HG03280 (cell line): Measurements from ENCODE around the gene TPD52L1.

Experiments used
- ATAC-seq: cut with Tn5 transposase; IDR thresholded peaks from one replicate; pipeline ENCODE4 v1.9.1; 2021; ENCODE audit warnings: mild to moderate bottlenecking, moderate library complexity; ENCODE audit not compliant: unreplicated experiment

Gene TPD52L1

DNA sequence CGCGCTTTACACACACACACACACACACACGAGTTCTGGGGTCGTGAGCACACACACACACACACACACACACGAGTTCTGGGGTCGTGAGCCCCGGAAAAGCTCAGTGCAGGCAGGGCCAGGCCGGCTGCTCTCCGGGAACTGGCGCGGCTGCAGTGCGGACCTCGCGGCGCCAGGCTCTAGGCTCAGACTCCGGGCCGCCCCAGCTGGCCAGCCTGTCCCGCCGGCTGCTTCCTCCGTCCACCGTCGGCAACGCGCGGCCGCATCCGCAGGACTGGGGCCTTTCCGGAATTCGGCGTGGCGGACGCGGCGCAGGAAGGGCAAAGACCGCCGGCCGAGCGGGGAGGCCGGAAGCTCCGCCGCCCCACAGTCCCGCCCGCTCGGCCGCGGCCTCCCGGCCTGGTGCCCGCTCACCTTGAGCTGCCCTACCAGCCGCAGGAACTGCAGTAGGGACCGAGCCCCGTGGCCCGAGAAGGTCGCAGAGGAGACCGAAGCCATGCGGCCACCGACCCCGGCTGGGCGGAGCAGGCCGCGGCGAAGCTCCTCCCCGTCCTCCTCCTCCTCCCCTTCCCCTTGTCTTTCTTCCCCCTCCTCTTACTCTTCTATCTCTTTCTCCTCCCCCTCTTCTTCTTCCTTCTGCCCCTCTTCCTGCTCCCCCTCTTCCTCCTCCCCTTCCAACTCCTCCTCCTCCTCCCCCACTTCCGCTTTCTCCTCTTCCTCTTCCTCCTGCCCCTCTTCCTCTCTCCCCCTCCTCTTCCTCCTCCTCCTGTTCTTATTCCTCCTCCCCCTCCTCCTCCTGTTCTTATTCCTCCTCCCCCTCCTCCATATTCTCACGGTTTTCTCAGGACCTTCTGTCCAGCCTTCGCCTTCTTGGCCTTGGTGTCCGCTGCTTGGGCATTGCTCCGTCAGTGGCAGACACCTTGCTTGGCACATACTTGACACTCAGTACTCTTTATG is 148.1 kb downstream of the TPD52L1 start, which contains the start of gene HDDC2:
Gene HDDC2 (minus strand): TSS at position 533 of the 957 bp plus-strand sequence. CDS start 35 bp downstream, at position 498.
- ATAC-seq = peak; percentile 79

DNA sequence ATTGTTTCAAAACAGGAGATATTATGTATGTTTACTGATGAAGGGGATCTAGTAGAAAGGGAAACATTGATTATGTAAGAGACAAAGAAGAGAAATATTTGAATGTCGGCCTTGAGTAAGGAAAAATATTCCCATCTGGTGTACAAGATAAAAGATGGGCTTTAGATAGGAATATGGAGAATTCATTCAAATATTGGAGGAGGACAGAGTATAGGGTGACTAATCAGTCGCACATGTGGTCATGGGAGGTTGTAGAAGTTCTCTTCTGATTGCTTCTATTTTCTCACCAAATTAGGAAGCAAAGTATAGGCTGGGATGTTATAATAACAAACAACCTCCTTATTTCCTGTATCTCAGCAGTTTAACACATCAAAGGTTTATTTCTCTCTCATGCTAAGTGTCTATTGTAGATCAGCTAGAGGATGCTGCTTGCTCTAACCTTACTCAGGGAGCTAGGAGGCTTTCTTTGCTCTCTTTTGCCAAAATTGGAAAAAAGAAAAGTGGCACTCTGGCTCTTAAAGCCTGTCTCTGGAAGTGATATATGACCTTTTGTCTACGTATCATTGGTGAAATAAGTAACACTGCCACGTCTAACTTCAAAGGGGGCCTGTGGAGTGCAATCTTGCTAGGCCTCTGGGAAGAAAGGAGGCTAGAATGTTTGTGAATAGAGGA is 149.4 kb downstream of the TPD52L1 start:
- ATAC-seq = no peak

DNA sequence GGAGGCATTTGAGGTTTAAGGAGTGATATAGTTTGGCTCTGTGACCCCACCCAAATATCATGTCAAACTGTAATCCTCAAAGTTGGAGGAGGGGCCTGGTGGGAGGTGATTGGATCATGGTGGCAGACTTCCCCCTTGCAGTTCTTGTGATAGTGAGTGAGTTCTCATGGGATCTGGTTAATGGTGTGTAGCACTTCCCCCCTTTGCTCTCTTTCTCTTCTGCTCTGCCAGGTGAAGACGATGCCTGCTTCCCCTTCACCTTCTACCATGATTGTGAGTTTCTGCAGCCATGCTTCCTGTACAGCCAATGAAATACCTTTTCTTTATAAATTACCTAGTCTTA is 149.9 kb downstream of the TPD52L1 start:
- ATAC-seq = no peak

DNA sequence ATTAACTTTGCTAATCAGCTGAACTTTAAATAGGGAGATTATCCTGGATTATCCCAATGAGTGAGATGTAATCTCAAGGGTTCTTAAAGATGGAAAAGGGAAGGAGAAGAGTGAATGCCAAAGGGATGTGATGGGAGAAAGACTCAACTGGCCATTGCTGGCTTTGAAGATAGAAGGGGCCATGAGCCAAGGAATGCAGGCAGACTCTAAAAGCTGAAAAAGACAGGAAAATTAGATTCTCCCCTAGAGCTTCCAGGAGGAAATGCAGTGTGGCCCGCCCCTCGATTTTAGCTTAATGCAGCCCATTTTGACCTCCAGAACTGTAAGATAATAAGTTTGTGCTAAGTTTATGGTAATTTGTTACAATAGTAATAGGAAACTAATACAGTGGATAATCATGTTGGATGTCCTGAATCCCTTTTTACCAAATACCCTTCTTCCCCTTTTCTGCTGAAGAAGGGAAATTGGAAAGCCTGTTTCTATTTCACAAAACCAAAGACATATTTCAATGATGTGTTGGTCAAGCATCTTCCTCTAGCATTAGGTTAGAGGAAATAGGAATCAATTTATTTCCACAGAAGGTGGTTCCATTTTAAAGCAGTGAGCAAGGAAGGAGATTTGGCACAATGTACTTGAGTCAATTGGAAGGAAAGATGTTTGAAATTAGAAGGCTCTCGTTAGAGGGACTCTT is 151.5 kb downstream of the TPD52L1 start:
- no peak for ATAC-seq

DNA sequence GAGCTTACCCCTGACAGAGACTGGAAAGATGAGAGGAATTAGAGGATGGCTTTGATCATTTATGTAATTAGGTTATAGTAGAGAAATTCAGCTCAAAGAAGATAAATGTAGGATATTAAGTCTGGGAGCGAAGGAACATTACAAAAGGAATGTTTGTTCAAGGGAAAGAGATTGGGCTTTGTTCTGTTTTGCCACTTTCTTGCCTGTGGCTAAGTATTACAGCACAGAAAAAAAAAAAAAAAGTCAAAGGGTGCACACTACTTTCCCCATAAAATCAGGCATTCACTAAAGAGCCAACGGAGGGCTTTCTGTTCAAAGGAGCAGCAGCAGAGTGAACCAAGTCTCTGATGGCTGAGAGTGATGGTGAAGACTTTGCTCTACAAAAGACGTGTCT is 153.2 kb downstream of the TPD52L1 start:
- no peak for ATAC-seq

DNA sequence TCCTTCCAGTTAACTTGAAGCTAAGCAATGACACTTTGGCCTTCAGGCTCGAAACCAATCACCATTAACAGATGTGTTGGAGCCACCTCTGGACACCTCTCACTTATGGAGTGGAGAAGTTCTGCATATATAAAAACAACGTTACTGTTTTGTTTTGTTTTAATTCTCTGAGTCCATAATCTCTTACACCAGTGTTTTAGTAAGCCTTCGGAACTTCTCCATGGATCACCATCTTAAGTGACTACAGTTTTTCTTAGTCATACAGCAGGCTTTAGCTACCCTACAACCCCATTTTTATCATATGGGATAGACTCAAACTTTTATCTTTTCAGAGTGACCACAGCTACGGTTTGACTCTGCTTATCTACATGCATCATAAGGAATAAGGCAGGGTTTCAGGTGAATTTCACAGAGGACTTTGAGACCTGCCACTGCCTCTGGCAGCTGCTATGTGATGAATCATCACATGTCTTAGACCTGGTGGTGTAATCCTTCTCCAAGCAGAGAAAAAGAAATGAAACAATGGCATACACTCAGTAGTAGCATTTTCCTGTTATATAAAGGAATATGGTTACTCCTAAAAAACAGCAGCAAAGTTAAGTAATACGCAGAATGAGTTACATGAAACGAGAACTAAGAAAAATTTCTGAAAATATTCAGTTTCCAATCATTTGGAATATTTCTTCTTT is 153.7 kb downstream of the TPD52L1 start:
- ATAC-seq = no peak

DNA sequence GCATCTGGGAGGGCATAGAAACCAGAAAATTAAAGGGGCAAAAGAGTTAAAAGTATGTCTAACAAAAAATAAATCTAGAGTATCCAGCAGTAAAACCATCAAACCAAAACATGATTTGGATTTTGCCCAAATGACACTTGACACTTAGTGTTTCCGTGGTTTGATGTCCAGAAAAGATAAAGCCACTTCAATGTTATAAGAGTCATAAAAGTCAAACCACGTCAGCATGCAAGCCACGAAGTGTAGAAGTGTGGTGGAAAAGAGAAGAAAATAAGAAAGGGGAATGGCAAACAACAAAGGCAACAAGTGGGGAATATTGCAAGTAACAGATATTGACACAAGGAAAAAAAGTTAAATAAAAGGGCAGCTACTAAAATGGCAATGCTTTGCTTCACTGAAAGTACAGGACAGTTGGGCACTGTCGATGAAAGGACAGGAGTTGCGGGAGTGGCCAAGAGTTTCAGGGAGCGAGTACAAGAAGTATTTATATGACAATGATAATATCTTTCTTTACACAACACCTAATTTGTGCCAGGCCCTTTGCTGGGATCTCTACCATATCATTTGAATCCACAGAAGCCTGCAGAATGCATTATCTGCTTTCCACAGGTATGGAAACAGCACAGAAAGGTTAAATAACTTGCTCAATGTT is 154.5 kb downstream of the TPD52L1 start:
- no peak for ATAC-seq

DNA sequence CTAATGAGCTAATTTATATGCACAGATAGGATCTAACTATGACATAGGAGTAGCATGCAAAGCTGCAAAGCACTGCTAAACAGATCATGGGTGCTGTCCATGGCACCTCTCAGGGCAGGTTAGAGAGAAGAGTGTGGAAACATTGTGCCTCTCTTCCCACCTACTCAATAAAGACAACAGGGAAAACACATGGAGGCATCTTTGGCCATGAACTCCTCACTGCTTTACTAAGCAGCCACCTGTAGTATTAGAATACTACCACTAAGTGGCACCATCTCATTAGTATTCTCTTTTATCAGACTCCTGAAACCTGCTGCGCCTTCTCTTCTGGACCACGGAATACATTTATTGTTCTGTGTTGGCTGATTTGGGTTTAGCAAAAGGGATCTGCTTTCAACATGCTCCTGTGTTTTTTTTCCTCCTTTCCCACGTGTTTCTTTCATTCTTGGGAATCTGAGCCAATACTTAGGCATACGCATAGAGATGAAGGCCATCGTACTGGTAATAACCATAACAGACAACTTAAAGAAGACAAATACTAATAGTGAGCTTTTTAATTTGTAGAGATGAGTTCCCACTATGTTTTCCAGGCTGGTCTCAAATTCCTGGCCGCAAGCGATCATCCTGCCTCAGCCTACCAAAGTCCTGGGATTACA is 157.5 kb downstream of the TPD52L1 start:
- peak; percentile 67 for ATAC-seq

DNA sequence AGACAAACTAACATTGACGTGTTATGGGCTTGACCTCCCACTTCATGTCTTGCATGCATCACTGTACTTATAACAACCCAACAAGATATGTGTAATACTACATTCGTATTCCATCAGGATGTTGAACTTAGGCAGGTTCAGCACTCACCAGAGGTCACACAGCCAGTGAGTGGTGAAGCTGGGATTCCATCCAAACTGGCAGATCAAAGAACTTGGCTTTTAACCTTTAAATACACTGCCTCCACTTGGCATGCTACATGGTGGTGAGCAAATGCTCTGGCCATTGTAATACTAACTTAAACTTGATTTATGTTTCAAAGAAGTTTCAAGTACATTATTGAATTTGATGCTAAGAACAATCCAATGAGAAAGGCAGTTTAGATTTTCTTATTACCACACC is 158.9 kb downstream of the TPD52L1 start:
- no peak for ATAC-seq

DNA sequence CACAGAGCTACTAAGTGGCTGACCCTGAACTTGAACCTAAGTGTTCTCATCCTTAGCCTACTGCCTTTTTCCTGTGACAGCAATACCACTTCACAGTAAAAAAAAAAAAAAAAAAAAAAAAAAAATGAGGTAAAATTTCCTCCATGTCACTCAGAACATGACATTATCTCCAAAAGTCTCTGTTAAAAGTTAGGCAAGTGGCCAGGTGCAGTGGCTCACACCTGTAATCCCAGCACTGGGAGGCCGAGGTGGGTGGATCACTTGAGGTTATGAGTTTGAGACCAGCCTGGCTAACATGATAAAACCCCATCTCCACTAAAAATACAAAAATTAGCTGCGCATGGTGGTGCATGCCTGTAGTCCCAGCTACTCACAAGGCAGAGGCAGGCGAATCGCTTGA is 159.4 kb downstream of the TPD52L1 start:
- ATAC-seq = no peak
